ENCODE results near the gene TMEM72.

DNA sequence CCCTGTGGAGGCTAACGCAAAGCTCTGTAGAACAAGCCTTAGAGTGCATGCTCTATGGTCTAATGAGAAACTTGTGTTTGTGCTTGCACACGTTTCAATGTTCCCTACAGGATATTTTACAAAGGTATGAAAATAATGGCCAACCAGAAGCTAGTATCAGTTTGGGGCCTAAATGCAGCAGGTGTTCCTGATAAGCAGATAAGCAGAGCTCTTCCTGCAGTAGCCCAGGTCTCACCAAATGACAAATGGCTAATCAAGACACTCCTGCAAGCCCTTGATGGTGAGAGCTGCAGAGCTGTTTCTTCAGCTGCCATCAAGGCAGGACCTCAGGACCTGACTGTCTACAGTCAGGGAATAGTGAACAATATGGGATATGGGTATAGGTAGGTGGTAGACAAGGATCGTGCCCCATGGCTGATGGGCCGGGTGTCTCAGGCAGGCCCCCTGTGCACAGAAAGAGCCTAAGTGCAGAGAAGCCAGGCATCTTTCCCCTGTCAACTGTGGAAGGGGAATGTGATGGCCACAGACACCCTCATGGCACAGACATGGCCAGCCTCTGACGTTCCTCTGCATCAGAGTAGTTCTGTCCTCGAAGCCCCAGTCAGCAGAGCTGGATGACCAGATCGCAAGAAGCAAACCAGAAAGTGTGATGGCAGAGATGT lies 25.3 kb downstream of the TMEM72 start:
- TF ChIP-seq, protein P1, sequence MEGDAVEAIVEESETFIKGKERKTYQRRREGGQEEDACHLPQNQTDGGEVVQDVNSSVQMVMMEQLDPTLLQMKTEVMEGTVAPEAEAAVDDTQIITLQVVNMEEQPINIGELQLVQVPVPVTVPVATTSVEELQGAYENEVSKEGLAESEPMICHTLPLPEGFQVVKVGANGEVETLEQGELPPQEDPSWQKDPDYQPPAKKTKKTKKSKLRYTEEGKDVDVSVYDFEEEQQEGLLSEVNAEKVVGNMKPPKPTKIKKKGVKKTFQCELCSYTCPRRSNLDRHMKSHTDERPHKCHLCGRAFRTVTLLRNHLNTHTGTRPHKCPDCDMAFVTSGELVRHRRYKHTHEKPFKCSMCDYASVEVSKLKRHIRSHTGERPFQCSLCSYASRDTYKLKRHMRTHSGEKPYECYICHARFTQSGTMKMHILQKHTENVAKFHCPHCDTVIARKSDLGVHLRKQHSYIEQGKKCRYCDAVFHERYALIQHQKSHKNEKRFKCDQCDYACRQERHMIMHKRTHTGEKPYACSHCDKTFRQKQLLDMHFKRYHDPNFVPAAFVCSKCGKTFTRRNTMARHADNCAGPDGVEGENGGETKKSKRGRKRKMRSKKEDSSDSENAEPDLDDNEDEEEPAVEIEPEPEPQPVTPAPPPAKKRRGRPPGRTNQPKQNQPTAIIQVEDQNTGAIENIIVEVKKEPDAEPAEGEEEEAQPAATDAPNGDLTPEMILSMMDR (IDR thresholded peaks at IDR 0.05): no peak
- TF ChIP-seq EZH2 (IDR thresholded peaks at IDR 0.05): no peak
